ENCODE measurements around the gene ABCC4. TPM values are rescaled to one million over a fixed set of nuclear protein-coding genes. Genes with fewer than 3 reads are reported as not detected.
"Not testable (repeated sequence)": the region's sequence is repeated elsewhere in the genome, so short reads cannot be mapped to it uniquely, and the experiment has no call there.

The ABCC4 gene
- total RNA-seq, 1 donor from 2014 or later, result 2.5 TPM

DNA sequence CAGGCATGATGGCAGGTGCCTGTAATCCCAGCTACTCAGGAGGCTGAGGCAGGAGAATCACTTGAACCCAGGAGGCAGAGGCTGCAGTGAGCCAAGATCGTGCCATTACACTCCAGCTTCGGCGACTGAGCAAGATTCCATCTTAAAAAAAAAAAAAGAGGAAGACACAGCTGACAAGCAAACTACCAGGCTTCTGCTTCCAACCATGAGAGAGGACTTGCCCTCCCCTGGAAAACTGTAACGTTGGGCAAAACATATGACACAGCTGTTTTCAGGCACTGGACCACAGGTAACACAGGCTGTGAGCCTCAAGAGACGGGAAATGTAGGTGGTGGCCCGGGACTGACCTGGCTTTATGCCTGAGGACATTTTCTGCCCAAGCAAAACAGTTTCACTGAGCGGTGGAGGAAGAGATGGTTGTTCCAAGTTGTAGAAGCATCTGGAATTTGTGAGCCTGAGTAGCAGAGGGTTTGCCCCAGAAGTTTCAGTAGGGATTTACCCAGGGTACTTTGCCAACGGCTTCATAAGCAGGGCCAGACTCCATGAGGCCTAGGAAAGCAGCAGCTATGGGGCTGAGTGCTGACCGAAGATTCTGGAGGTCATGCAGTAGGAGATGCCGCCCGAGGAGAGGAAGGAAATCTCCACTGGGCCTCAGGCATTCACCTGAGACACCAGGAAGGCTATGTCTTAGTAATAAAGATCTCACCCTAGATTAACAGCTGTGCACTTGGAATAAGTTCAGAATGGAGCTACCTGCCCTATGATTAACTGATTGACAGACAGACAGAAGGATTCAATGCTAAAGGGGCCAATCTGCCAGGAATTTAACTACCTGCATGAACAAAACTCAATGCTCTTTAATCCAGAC lies 88.0 kb downstream of the ABCC4 start:
- no peak for DNase-seq
- ATAC-seq (ENCODE audit: poor library complexity), result no peak
- intact Hi-C loops (cut with DNase I), result no loop called here

- intact Hi-C loops (cut with DNase I), result no loop called here
- ATAC-seq (ENCODE audit: poor library complexity), result no peak
- no peak for DNase-seq
Observed at GRCh38 chr13:95209109-95209508, 92.1 kb downstream of the ABCC4 start.

DNA sequence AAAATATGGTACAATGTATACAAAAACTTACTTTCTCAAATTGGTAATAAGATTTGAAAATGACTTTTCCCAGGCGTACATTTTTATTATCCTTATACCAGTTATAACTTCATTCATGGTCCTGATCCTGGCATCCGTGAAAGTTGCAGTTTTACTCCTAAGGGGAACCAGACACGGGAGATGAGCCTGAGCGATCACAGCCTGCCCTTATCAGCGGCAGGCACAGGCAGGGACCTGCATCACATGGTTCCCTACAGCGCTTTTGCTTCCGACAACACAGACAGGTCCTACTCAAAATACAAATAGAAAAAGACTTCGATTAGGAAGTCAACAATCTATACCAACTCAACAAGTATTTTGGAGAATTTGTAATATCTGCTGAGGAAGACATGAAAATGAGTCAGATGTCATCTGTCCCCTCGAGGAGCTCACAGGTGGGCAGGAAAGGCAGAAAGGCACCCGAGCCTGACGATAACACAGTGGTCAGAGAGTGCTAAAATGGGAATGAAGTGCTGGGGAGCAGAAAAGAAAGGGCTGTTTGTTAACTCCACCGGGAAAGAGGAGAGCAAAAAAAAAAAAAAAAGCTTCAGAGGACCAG lies 93.4 kb downstream of the ABCC4 start:
- DNase-seq (no peak), ATAC-seq (ENCODE audit: poor library complexity) (no peak)
- intact Hi-C loops (cut with DNase I), result no loop called here

GRCh38 chr13:95206116-95206515 lies 95.1 kb downstream of the ABCC4 start:
- intact Hi-C loops (cut with DNase I), result no loop called here
- DNase-seq (no peak), ATAC-seq (ENCODE audit: poor library complexity) (no peak)

- DNase-seq (no peak), ATAC-seq (ENCODE audit: poor library complexity) (no peak)
- intact Hi-C loops (cut with DNase I), result no loop called here
Observed at GRCh38 chr13:95204231-95204765, 97.0 kb downstream of the ABCC4 start.

GRCh38 chr13:95201814-95202651 lies 99.2 kb downstream of the ABCC4 start:
- intact Hi-C loops (cut with DNase I), result no loop called here
- DNase-seq (no peak), ATAC-seq (ENCODE audit: poor library complexity) (no peak)

- ATAC-seq (ENCODE audit: poor library complexity); intact Hi-C loops (cut with DNase I); DNase-seq: not testable (repeated sequence)
Observed at GRCh38 chr13:95200386-95200957, 100.8 kb downstream of the ABCC4 start.

- intact Hi-C loops (cut with DNase I), result loop anchor here (10.0 kb wide), 1 partner anchor 275 kb away; no protein-coding TSS in a partner anchor
- DNase-seq (no peak), ATAC-seq (ENCODE audit: poor library complexity) (no peak)
Observed at GRCh38 chr13:95199896-95200295, 101.4 kb downstream of the ABCC4 start.

- DNase-seq; ATAC-seq (ENCODE audit: poor library complexity): not testable (repeated sequence)
- intact Hi-C loops (cut with DNase I), result loop anchor here (10.0 kb wide), 1 partner anchor 276 kb away; no protein-coding TSS in a partner anchor
Observed at GRCh38 chr13:95198606-95199005, 102.6 kb downstream of the ABCC4 start.

DNA sequence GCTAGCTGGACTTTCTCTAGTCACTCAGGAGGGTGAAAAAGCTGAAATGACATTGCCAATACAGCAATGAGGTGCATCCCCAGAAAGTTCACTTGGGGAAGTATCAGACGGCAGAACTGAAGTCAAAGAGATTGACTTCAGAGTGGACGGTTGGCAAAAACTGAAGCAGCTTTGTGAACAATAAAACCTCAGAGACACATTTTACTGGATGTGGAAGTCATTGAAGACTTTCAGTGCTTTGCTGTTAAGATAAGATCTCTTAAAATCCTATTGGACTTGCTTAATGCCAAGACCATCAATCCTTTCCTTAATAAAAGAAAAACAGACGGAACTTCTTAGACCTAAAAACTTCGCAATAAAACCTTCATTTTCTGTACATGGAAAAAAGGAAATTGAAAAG lies 103.7 kb downstream of the ABCC4 start:
- no peak for ATAC-seq (ENCODE audit: poor library complexity)
- DNase-seq, result no peak
- intact Hi-C loops (cut with DNase I), result loop anchor here (10.0 kb wide), 1 partner anchor 277 kb away; no protein-coding TSS in a partner anchor

DNA sequence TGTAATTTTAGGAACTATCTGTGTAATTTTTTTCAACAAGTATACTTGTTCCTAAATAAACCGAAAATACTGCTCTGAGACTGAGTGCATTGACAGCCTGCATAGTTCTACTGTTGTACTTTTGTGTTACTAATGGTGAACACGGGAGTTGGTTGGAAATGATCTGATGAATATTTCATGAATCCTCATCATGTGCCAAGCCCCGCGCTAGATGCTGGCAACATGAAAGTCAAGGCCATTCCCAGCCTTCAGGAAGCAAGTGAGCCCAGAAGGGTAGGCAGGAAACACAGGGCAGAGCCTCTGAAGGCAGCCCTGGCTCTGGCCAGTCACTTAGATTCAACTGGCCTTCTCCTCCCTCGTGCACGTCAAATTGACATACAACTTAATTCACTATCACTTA lies 106.1 kb downstream of the ABCC4 start:
- no peak for ATAC-seq (ENCODE audit: poor library complexity)
- DNase-seq, result no peak
- intact Hi-C loops (cut with DNase I), result loop anchor here (10.0 kb wide), 1 partner anchor 280 kb away; no protein-coding TSS in a partner anchor

- intact Hi-C loops (cut with DNase I), result loop anchor here (10.0 kb wide), 1 partner anchor 281 kb away; no protein-coding TSS in a partner anchor
- ATAC-seq (ENCODE audit: poor library complexity), result no peak
- no peak for DNase-seq
Observed at GRCh38 chr13:95193509-95194230, 107.6 kb downstream of the ABCC4 start.

- DNase-seq, result no peak
- ATAC-seq (ENCODE audit: poor library complexity), result no peak
- intact Hi-C loops (cut with DNase I), result loop anchor here (10.0 kb wide), 1 partner anchor 282 kb away; no protein-coding TSS in a partner anchor
Observed at GRCh38 chr13:95192998-95193397, 108.3 kb downstream of the ABCC4 start.

DNA sequence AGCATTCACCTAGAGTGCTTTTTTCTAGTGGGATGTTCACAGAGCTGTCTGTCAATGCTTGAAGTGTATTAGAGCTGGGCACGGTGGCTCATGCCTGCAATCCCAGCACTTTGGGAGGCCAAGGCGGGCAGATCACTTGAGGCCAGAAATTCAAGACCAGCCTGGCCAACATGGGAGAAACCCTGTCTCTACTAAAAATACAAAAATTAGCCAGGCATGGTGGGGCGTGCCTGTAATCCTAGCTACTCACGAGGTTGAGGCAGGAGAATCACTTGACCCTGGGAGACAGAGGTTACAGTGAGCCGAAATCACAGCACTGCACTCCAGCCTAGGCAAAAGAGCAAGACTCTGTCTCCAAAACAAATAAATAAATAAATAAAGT lies 108.7 kb downstream of the ABCC4 start:
- DNase-seq; ATAC-seq (ENCODE audit: poor library complexity): not testable (repeated sequence)
- intact Hi-C loops (cut with DNase I), result loop anchor here (10.0 kb wide), 1 partner anchor 282 kb away; no protein-coding TSS in a partner anchor

DNA sequence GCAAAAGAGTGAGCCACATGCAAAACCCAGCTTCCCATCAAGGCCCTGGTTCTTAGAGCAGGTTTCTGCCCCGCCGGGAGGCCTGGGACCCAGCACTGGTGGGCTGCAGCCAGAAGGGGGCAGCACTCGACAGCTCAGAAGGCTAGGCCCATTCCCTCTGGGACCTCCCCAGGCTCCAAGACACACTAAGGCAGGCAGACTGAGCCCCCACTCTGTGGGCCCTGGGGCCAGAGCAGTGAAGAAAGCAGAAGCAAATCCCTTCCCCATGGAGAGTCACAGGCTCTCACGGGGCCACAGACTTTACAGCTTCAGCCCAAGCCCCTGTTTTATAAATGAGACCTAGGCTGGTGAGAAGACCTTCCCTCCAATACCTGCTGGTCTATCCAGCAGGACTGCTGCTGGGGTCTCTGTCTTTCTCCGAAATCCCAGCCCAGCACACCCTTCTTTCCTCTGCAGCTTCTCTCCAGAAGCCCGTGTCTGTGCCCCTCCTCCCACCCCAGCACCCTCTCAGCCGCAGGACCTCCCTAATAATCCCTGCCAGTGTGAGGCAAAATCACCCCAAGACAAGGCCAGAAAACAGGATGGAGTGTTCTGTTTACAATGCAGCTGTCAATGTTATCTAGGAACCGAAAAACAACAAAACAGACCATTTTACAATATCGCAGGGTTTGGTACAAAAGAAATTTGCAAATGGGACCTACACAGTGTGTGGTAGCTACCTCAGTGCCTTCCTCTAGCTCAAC lies 109.3 kb downstream of the ABCC4 start:
- intact Hi-C loops (cut with DNase I), result loop anchor here (10.0 kb wide), 1 partner anchor 283 kb away; no protein-coding TSS in a partner anchor
- DNase-seq (peak; percentile 86), ATAC-seq (ENCODE audit: poor library complexity) (peak; percentile 91)

GRCh38 chr13:95188128-95188527 lies 113.1 kb downstream of the ABCC4 start:
- DNase-seq (no peak), ATAC-seq (ENCODE audit: poor library complexity) (no peak)
- intact Hi-C loops (cut with DNase I), result loop anchor here (2.0 kb wide), 2 partner anchors 193 to 217 kb away; no protein-coding TSS in a partner anchor

DNA sequence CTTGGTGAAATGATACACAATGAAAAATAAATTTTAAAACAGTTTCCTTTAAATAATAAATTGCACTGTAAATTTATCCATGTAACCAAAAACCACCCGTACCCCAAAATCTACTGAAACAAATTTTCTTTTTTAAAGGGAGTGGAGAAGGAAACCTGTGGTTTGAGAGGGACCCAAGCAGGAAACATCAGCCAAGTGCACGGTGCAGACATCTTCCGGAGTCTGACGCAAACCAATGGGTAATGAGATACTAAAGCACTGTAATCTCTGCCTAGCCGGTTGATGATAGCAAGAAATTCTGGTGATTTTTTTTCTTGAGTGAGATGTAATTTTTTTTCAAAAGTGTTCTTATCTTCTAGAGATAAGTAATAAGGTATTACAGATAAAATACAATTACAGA lies 115.4 kb downstream of the ABCC4 start:
- ATAC-seq (ENCODE audit: poor library complexity) (no peak), DNase-seq (no peak)
- intact Hi-C loops (cut with DNase I), result no loop called here
